ENCODE measurements around the gene ZNF780A. TPM values are rescaled to one million over a fixed set of nuclear protein-coding genes. Genes with fewer than 3 reads are reported as not detected.

Gene ZNF780A
- total and polyA plus RNA-seq, 2 of the 13 experiments (the other 11 are each of a cell fraction or from before 2014, with no cell fraction given), result 13.5 to 22.7 TPM

- TF ChIP-seq, protein P1, sequence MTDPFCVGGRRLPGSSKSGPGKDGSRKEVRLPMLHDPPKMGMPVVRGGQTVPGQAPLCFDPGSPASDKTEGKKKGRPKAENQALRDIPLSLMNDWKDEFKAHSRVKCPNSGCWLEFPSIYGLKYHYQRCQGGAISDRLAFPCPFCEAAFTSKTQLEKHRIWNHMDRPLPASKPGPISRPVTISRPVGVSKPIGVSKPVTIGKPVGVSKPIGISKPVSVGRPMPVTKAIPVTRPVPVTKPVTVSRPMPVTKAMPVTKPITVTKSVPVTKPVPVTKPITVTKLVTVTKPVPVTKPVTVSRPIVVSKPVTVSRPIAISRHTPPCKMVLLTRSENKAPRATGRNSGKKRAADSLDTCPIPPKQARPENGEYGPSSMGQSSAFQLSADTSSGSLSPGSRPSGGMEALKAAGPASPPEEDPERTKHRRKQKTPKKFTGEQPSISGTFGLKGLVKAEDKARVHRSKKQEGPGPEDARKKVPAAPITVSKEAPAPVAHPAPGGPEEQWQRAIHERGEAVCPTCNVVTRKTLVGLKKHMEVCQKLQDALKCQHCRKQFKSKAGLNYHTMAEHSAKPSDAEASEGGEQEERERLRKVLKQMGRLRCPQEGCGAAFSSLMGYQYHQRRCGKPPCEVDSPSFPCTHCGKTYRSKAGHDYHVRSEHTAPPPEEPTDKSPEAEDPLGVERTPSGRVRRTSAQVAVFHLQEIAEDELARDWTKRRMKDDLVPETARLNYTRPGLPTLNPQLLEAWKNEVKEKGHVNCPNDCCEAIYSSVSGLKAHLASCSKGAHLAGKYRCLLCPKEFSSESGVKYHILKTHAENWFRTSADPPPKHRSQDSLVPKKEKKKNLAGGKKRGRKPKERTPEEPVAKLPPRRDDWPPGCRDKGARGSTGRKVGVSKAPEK (CRISPR knock-in tag; IDR thresholded peaks at IDR 0.05; ENCODE audit: borderline replicate concordance), result no peak
- peak; percentile 57 for TF ChIP-seq HNF4A (CRISPR knock-in tag; IDR thresholded peaks at IDR 0.05)
- TF ChIP-seq, protein P2, sequence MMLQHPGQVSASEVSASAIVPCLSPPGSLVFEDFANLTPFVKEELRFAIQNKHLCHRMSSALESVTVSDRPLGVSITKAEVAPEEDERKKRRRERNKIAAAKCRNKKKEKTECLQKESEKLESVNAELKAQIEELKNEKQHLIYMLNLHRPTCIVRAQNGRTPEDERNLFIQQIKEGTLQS (CRISPR knock-in tag; IDR thresholded peaks at IDR 0.05), result no peak
- no peak for TF ChIP-seq ZNF460 (CRISPR knock-in tag; IDR thresholded peaks at IDR 0.05; ENCODE audit: borderline replicate concordance)
- TF ChIP-seq SIN3A (IDR thresholded peaks at IDR 0.05; ENCODE audit: borderline replicate concordance, low read depth, low read length), result no peak
- no peak for TF ChIP-seq ZNF749 (CRISPR knock-in tag; IDR thresholded peaks at IDR 0.05; ENCODE audit: borderline replicate concordance)
- no peak for TF ChIP-seq MYC (CRISPR knock-in tag; IDR thresholded peaks at IDR 0.05; ENCODE audit: borderline replicate concordance)
- no peak for TF ChIP-seq CC2D1A (CRISPR knock-in tag; IDR thresholded peaks at IDR 0.05)
- no peak for TF ChIP-seq NR2F2 (IDR thresholded peaks at IDR 0.05; ENCODE audit: borderline replicate concordance, low read depth)
- TF ChIP-seq CAMTA2 (CRISPR knock-in tag; IDR thresholded peaks at IDR 0.05; ENCODE audit: borderline replicate concordance), result no peak
- no peak for TF ChIP-seq THAP11 (CRISPR knock-in tag; IDR thresholded peaks at IDR 0.05)
- no peak for TF ChIP-seq ATF5 (CRISPR knock-in tag; IDR thresholded peaks at IDR 0.05; ENCODE audit: low read depth)
- TF ChIP-seq ZFP37 (CRISPR knock-in tag; IDR thresholded peaks at IDR 0.05; ENCODE audit: borderline replicate concordance), result no peak
- no peak for TF ChIP-seq RARG (CRISPR knock-in tag; IDR thresholded peaks at IDR 0.05; ENCODE audit: low read depth)
- TF ChIP-seq PRPF4 (IDR thresholded peaks at IDR 0.05; ENCODE audit: low read depth, low read length, poor library complexity, severe bottlenecking), result no peak
- no peak for TF ChIP-seq ZNF619 (CRISPR knock-in tag; IDR thresholded peaks at IDR 0.05)
- TF ChIP-seq DNMT3B (CRISPR knock-in tag; conservative IDR thresholded peaks at IDR 0.05), result no peak
- TF ChIP-seq, protein P3, sequence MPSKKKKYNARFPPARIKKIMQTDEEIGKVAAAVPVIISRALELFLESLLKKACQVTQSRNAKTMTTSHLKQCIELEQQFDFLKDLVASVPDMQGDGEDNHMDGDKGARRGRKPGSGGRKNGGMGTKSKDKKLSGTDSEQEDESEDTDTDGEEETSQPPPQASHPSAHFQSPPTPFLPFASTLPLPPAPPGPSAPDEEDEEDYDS (CRISPR knock-in tag; IDR thresholded peaks at IDR 0.05), result no peak
- no peak for TF ChIP-seq HNRNPH1 (optimal IDR thresholded peaks at IDR 0.05; ENCODE audit: low read depth, low read length)
- TF ChIP-seq SMC3 (IDR thresholded peaks at IDR 0.05; ENCODE audit: low read length), result no peak
- no peak for TF ChIP-seq SAFB2 (CRISPR knock-in tag; IDR thresholded peaks at IDR 0.05; ENCODE audit: borderline replicate concordance, low read depth)
- TF ChIP-seq ZNF180 (CRISPR knock-in tag; IDR thresholded peaks at IDR 0.05; ENCODE audit: borderline replicate concordance, low read depth), result no peak
- no peak for TF ChIP-seq CBFB (CRISPR knock-in tag; IDR thresholded peaks at IDR 0.05)
- TF ChIP-seq RXRA (CRISPR knock-in tag; IDR thresholded peaks at IDR 0.05), result no peak
- TF ChIP-seq CHD2 (IDR thresholded peaks at IDR 0.05; ENCODE audit: low read depth, low read length), result no peak
- no peak for TF ChIP-seq TP53 (CRISPR knock-in tag; conservative IDR thresholded peaks at IDR 0.05)
- TF ChIP-seq ZMAT5 (CRISPR knock-in tag; IDR thresholded peaks at IDR 0.05; ENCODE audit: borderline replicate concordance, low read depth), result no peak
Measured at GRCh38 chr19:40116075-40116474, 25.3 kb upstream of the ZNF780A start (continued).
